Astrocyte (in vitro differentiated cells and primary cell): ENCODE results near the gene TBC1D2B. TPM values are rescaled to one million over a fixed set of nuclear protein-coding genes. Genes with fewer than 3 reads are reported as not detected.
A peak's percentile ranks its signal among the peaks of the same experiment; 100 is the strongest.

Experiments
- DNase-seq: peaks from one replicate; pipeline ENCODE4 v3.0.0-alpha.2; 2010; ENCODE audit warnings: low read depth
- FAIRE-seq: peaks from 2 replicates; lab custom pipeline; 2011; peaks lifted over from hg19 to GRCh38; lab: Jason Lieb, UNC
- H2AFZ ChIP-seq: 2 replicates; pipeline ENCODE4 v1.6.0; 2012; ENCODE audit warnings: low read depth, low read length, inconsistent platforms
- H3K27ac ChIP-seq: 2 replicates; pipeline ENCODE4 v1.5.1; 2011; ENCODE audit warnings: low read depth, low read length, inconsistent platforms
- H3K27me3 ChIP-seq: 2 replicates; pipeline ENCODE4 v1.6.0; 2011; ENCODE audit warnings: low read length, inconsistent platforms; ENCODE audit not compliant: insufficient read depth
- H3K36me3 ChIP-seq: 2 replicates; pipeline ENCODE4 v1.5.1; 2011; ENCODE audit warnings: low read length, inconsistent platforms; ENCODE audit not compliant: insufficient read depth
- H3K4me1 ChIP-seq: 2 replicates; pipeline ENCODE4 v1.5.1; 2011; ENCODE audit warnings: low read length, inconsistent platforms; ENCODE audit not compliant: insufficient read depth
- H3K4me2 ChIP-seq: 2 replicates; pipeline ENCODE4 v1.6.0; 2012; ENCODE audit warnings: low read length, inconsistent platforms
- H3K4me3 ChIP-seq: 2 replicates; pipeline ENCODE4 v1.5.1; 2011; ENCODE audit warnings: low read depth, mild to moderate bottlenecking, low read length, inconsistent platforms; ENCODE audit not compliant: insufficient read depth
- H3K79me2 ChIP-seq: 2 replicates; pipeline ENCODE4 v1.6.0; 2012; ENCODE audit warnings: mild to moderate bottlenecking, low read length, inconsistent platforms; ENCODE audit not compliant: insufficient read depth
- H3K9ac ChIP-seq: 2 replicates; pipeline ENCODE4 v1.6.0; 2012; ENCODE audit warnings: mild to moderate bottlenecking, low read length, inconsistent platforms
- H3K9me3 ChIP-seq: 2 replicates; pipeline ENCODE4 v1.5.1; 2012; ENCODE audit warnings: low read depth, mild to moderate bottlenecking, low read length, inconsistent platforms; ENCODE audit not compliant: insufficient read depth
- H4K20me1 ChIP-seq: 2 replicates; pipeline ENCODE4 v1.6.0; 2012; ENCODE audit warnings: low read length, inconsistent platforms; ENCODE audit not compliant: insufficient read depth
- H3K27ac Mint-ChIP-seq: one replicate; pipeline ENCODE4 v1.8.0; 2021; ENCODE audit warnings: mild to moderate bottlenecking, mixed read lengths; ENCODE audit not compliant: unreplicated experiment
- H3K27me3 Mint-ChIP-seq: one replicate; pipeline ENCODE4 v1.8.0; 2021; ENCODE audit warnings: low read depth, mixed read lengths; ENCODE audit not compliant: unreplicated experiment
- H3K36me3 Mint-ChIP-seq: one replicate; pipeline ENCODE4 v1.8.0; 2021; ENCODE audit warnings: low read depth, mixed read lengths; ENCODE audit not compliant: unreplicated experiment
- H3K4me1 Mint-ChIP-seq: one replicate; pipeline ENCODE4 v1.8.0; 2021; ENCODE audit warnings: low read depth, mixed read lengths; ENCODE audit not compliant: unreplicated experiment
- H3K4me3 Mint-ChIP-seq: one replicate; pipeline ENCODE4 v1.8.0; 2021; ENCODE audit warnings: mild to moderate bottlenecking, moderate library complexity, mixed read lengths; ENCODE audit not compliant: unreplicated experiment
- H3K9me3 Mint-ChIP-seq: one replicate; pipeline ENCODE4 v1.8.0; 2021; ENCODE audit warnings: mild to moderate bottlenecking, mixed read lengths; ENCODE audit not compliant: unreplicated experiment
- CTCF ChIP-seq: IDR thresholded peaks from 2 replicates; pipeline ENCODE4 v1.5.1; 2011; ENCODE audit warnings: low read depth, mild to moderate bottlenecking, inconsistent platforms, low read length, moderate library complexity; ENCODE audit not compliant: insufficient read depth
- EZH2 ChIP-seq: IDR thresholded peaks from 2 replicates; pipeline ENCODE4 v1.6.1; 2012; ENCODE audit warnings: mild to moderate bottlenecking, low read length, inconsistent platforms; ENCODE audit not compliant: insufficient read depth
- total RNA-seq: library from RNA; stranded (reverse); gene quantifications from 2 replicates; pipeline ENCODE4 v1.2.1, GENCODE V29; 2021

The TBC1D2B gene
- total RNA-seq, 1 donor from 2014 or later, result 21.3 TPM

DNA sequence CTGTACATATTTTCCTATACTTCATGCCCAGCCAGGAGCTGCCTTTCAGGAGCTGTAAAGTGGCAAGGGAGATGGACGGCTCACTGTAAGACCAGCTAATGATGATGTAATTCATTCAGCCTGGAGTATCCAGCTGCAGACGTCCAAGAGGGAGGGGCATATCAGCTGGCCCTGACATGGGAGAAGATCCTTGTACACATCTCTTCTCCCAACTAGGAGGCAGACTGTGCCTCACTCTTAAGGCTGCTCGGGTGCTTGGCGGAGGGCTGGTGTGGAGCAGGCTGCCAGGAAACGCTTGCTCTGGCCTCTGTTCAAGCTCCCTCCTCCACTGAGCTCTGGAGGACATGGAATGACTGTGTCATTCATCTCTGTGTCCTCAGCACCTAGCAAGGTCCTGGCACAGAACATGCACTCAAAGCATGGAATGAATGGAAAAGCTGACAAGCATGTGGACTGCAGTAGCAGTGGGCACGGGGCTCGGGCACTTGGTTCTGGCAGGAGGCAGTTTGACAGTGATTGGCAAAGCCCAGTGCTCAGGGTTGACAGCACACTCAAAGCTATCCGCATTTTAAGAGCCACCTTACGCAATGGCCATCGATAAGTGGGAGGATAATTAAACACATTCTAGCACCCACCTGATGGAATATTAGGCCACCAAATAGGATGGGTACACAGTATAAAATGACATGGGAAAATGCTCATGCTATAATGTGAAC lies 72.4 kb downstream of the TBC1D2B start:
- no peak overlapping the region for H2AFZ ChIP-seq
- peak; percentile 85 for DNase-seq
- Mint-ChIP-seq H3K4me3 (no peak overlapping the region), H3K27ac (no peak overlapping the region), H3K9me3 (peaks cover 3% of the 10 kb centered on the region), H3K4me1 (peaks cover 14% of the 10 kb centered on the region), H3K36me3 (peaks cover 29% of the 10 kb centered on the region), H3K27me3 (peaks cover 5% of the 10 kb centered on the region)
- no peaks in the 10 kb centered on the region for H3K9me3 ChIP-seq
- H3K4me1 ChIP-seq, result peaks cover 22% of the 10 kb centered on the region
- FAIRE-seq, result no peak
- H3K27ac ChIP-seq, result no peak overlapping the region
- peaks cover 19% of the 10 kb centered on the region for H3K36me3 ChIP-seq
- H3K4me3 ChIP-seq, result no peak overlapping the region
- no peaks in the 10 kb centered on the region for H3K79me2 ChIP-seq
- peaks cover 83% of the 10 kb centered on the region for H4K20me1 ChIP-seq
- no peak overlapping the region for H3K9ac ChIP-seq
- TF ChIP-seq CTCF (no peak), EZH2 (no peak)
- no peaks in the 10 kb centered on the region for H3K27me3 ChIP-seq
- peak overlapping the region; percentile 8 for H3K4me2 ChIP-seq

DNA sequence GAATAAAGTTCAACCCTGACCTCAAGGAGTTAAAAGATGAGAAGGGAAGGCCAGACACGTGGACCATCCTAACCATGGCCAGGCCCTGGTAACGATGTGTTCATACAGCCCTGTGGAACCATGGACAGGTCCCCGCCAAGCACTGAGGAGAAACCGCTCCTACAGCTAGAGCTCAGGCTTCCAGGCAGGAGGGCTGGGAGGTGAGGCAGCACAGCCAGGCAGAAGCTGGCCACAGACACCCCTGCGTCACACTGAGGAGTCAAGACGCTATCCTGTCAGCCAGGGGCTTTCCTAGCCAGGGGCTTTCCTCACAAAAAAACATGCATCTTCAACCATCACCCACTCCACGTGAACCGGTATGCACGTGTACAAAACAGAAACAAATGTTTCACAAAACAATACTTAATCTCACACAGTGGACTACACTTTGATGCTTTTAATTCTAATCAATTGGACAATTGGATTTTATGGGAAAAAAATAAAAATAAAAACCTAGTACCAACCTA lies 73.2 kb downstream of the TBC1D2B start:
- H3K4me3 Mint-ChIP-seq, result no peak overlapping the region
- Histone ChIP-seq H3K79me2 (no peaks in the 10 kb centered on the region), H3K4me3 (no peak overlapping the region), H3K27ac (no peak overlapping the region), H3K27me3 (no peaks in the 10 kb centered on the region), H3K9me3 (no peaks in the 10 kb centered on the region), H2AFZ (no peak overlapping the region), H3K4me1 (peaks cover 22% of the 10 kb centered on the region), H4K20me1 (peaks cover 83% of the 10 kb centered on the region), H3K36me3 (peaks cover 19% of the 10 kb centered on the region), H3K4me2 (no peak overlapping the region), H3K9ac (no peak overlapping the region)
- H3K27me3 Mint-ChIP-seq, result peaks cover 5% of the 10 kb centered on the region
- FAIRE-seq (no peak), DNase-seq (no peak)
- peaks cover 3% of the 10 kb centered on the region for H3K9me3 Mint-ChIP-seq
- H3K4me1 Mint-ChIP-seq, result peaks cover 14% of the 10 kb centered on the region
- H3K36me3 Mint-ChIP-seq, result peaks cover 29% of the 10 kb centered on the region
- TF ChIP-seq EZH2 (no peak), CTCF (no peak)
- no peak overlapping the region for H3K27ac Mint-ChIP-seq

- Mint-ChIP-seq H3K4me1 (peaks cover 13% of the 10 kb centered on the region), H3K27me3 (peaks cover 5% of the 10 kb centered on the region), H3K9me3 (peaks cover 3% of the 10 kb centered on the region), H3K36me3 (peaks cover 26% of the 10 kb centered on the region), H3K4me3 (no peak overlapping the region), H3K27ac (no peak overlapping the region)
- peaks cover 22% of the 10 kb centered on the region for H3K4me1 ChIP-seq
- H3K27ac ChIP-seq, result no peak overlapping the region
- no peaks in the 10 kb centered on the region for H3K9me3 ChIP-seq
- TF ChIP-seq EZH2 (no peak), CTCF (no peak)
- H2AFZ ChIP-seq, result no peak overlapping the region
- H3K36me3 ChIP-seq, result peaks cover 19% of the 10 kb centered on the region
- no peaks in the 10 kb centered on the region for H3K27me3 ChIP-seq
- no peaks in the 10 kb centered on the region for H3K79me2 ChIP-seq
- H4K20me1 ChIP-seq, result peaks cover 76% of the 10 kb centered on the region
- no peak overlapping the region for H3K4me3 ChIP-seq
- H3K4me2 ChIP-seq, result no peak overlapping the region
- DNase-seq (no peak), FAIRE-seq (no peak)
- H3K9ac ChIP-seq, result no peak overlapping the region
These were observed 73.9 kb downstream of the TBC1D2B start for GRCh38 chr15:78003539-78004008.
